Caco-2 (cell line): ENCODE measurements around the gene TMEM266. TPM values are rescaled to one million over a fixed set of nuclear protein-coding genes. Genes with fewer than 3 reads are reported as not detected.

Experiments used
- BruUV-seq: library from RNA; stranded (reverse); fragments of 400-500 nt; replicated peaks from 2 replicates; lab custom pipeline; 2021; lab: Mats Ljungman, UMichigan
- CTCF ChIA-PET: fragments of 300-600 bp; sonication (Branson Sonifier 250); formaldehyde crosslinking; loops from one replicate; lab custom pipeline; 2022; ENCODE audit warnings: antibody characterized with exemption; lab: Charles Lee
- POLR2A ChIA-PET: fragments of 300-600 bp; sonication (Branson Sonifier 250); formaldehyde crosslinking; loops from one replicate; lab custom pipeline; 2022; ENCODE audit warnings: antibody characterized with exemption; lab: Charles Lee
- DNase-seq, 2 experiments: peaks; one replicate each; pipeline versions ENCODE4 v3.0.0 to v3.0.0-alpha.2; 2020 to 2022
- H3K27me3 ChIP-seq: replicated peaks from 2 replicates; pipeline ENCODE4 v1.6.0; 2011; ENCODE audit warnings: low read length; ENCODE audit not compliant: control insufficient read depth, insufficient read depth
- H3K36me3 ChIP-seq: 2 replicates; pipeline ENCODE4 v1.5.1; 2011; ENCODE audit warnings: low read length; ENCODE audit not compliant: control insufficient read depth, insufficient read depth
- H3K4me1 ChIP-seq: fragments of 250-450 bp; sonication (Bioruptor Pico); 2 replicates; pipeline ENCODE4 v1.5.1; 2020; ENCODE audit warnings: mild to moderate bottlenecking
- H3K4me3 ChIP-seq: 2 replicates; pipeline ENCODE4 v1.5.1; 2011; ENCODE audit warnings: low read depth, mild to moderate bottlenecking, control low read depth, low read length
- H3K9me3 ChIP-seq: fragments of 250-450 bp; sonication (Bioruptor Pico); 2 replicates; pipeline ENCODE4 v1.5.1; 2020; ENCODE audit warnings: mild to moderate bottlenecking, moderate library complexity
- H3K27ac Mint-ChIP-seq: one replicate; pipeline ENCODE4 v1.8.0; 2022; ENCODE audit warnings: mixed read lengths; ENCODE audit not compliant: unreplicated experiment
- H3K27me3 Mint-ChIP-seq: one replicate; pipeline ENCODE4 v1.8.0; 2022; ENCODE audit warnings: mixed read lengths; ENCODE audit not compliant: insufficient read depth, unreplicated experiment
- H3K36me3 Mint-ChIP-seq: one replicate; pipeline ENCODE4 v1.8.0; 2022; ENCODE audit warnings: mild to moderate bottlenecking, mixed read lengths; ENCODE audit not compliant: insufficient read depth, unreplicated experiment
- H3K4me1 Mint-ChIP-seq: one replicate; pipeline ENCODE4 v1.8.0; 2022; ENCODE audit warnings: low read depth, mixed read lengths; ENCODE audit not compliant: unreplicated experiment
- H3K4me3 Mint-ChIP-seq: one replicate; pipeline ENCODE4 v1.8.0; 2022; ENCODE audit warnings: mild to moderate bottlenecking, moderate library complexity, mixed read lengths; ENCODE audit not compliant: unreplicated experiment
- H3K9me3 Mint-ChIP-seq: one replicate; pipeline ENCODE4 v1.8.0; 2022; ENCODE audit warnings: mixed read lengths; ENCODE audit not compliant: unreplicated experiment
- intact Hi-C: fragments of 100-400 bp; cut with micrococcal nuclease; formaldehyde crosslinking; loops from one replicate; pipeline ENCODE4 v1.10.0; 2022; ENCODE audit not compliant: unreplicated experiment
- total RNA-seq: library from RNA; stranded (reverse); gene quantifications from 2 replicates; pipeline ENCODE4 v1.2.3, GENCODE V29; 2022
- TF ChIP-seq, protein P1 (sequence below), 2 experiments: fragments of 200-600 bp in 1 of 2; IDR thresholded peaks; 1 replicate in 1 of 2; 2 replicates in 1 of 2; pipeline versions ENCODE4 v1.5.1 to v1.8.0; 2011 to 2022; ENCODE audit warnings: antibody characterized with exemption in 1 of 2, control low read depth in 1 of 2, inconsistent platforms in 1 of 2, low read depth in 1 of 2, low read length in 1 of 2, mild to moderate bottlenecking in 1 of 2, moderate library complexity in 1 of 2; ENCODE audit not compliant: insufficient read depth in 1 of 2, severe bottlenecking in 1 of 2, unreplicated experiment in 1 of 2

TMEM266 gene
- total RNA-seq, 1 experiment from 2014 or later: 0.27 TPM

DNA sequence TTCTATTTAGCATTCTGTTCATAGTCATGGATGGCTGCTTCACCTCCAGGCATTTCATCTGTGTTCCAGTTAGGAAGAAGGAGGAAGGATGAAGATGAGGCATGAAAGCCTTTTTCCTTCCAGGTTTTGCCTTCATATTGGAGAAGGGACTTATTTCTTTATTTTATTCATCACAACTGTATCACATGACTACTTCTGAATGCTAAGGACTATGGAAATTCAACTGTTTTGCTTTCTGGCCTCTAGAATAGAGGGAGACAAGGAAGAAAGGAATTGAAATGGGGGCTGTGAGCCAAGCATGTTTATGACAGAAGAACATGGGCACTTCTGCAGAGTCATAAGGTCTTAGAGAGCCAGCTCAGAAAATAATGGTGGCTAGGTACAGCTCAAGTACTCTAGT is 10.4 kb downstream of the TMEM266 start:
- no peak for DNase-seq
- Mint-ChIP-seq H3K9me3 (no peaks in the 10 kb centered on the region), H3K4me3 (no peak overlapping the region), H3K36me3 (no peaks in the 10 kb centered on the region), H3K27me3 (peaks cover 1% of the 10 kb centered on the region), H3K27ac (no peak overlapping the region), H3K4me1 (no peaks in the 10 kb centered on the region)
- intact Hi-C loops: no loop called here
- CTCF ChIA-PET: no interaction called here
- no peak overlapping the region for H3K4me3 ChIP-seq
- TF ChIP-seq, protein P1, sequence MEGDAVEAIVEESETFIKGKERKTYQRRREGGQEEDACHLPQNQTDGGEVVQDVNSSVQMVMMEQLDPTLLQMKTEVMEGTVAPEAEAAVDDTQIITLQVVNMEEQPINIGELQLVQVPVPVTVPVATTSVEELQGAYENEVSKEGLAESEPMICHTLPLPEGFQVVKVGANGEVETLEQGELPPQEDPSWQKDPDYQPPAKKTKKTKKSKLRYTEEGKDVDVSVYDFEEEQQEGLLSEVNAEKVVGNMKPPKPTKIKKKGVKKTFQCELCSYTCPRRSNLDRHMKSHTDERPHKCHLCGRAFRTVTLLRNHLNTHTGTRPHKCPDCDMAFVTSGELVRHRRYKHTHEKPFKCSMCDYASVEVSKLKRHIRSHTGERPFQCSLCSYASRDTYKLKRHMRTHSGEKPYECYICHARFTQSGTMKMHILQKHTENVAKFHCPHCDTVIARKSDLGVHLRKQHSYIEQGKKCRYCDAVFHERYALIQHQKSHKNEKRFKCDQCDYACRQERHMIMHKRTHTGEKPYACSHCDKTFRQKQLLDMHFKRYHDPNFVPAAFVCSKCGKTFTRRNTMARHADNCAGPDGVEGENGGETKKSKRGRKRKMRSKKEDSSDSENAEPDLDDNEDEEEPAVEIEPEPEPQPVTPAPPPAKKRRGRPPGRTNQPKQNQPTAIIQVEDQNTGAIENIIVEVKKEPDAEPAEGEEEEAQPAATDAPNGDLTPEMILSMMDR (IDR thresholded peaks at IDR 0.05; ENCODE audit: insufficient read depth in 1 of 2, low read depth in 1 of 2, low read length in 1 of 2, severe bottlenecking in 1 of 2, unreplicated experiment in 1 of 2): no peak
- POLR2A ChIA-PET: interaction anchor here (0.5 kb wide), 1 partner anchor 11 kb away, joined by 4 read pairs; no protein-coding TSS in a partner anchor
- BruUV-seq: no TSS peak
- no peaks in the 10 kb centered on the region for H3K36me3 ChIP-seq
- H3K9me3 ChIP-seq: no peaks in the 10 kb centered on the region
- no peaks in the 10 kb centered on the region for H3K27me3 ChIP-seq
- H3K4me1 ChIP-seq: no peaks in the 10 kb centered on the region

DNA sequence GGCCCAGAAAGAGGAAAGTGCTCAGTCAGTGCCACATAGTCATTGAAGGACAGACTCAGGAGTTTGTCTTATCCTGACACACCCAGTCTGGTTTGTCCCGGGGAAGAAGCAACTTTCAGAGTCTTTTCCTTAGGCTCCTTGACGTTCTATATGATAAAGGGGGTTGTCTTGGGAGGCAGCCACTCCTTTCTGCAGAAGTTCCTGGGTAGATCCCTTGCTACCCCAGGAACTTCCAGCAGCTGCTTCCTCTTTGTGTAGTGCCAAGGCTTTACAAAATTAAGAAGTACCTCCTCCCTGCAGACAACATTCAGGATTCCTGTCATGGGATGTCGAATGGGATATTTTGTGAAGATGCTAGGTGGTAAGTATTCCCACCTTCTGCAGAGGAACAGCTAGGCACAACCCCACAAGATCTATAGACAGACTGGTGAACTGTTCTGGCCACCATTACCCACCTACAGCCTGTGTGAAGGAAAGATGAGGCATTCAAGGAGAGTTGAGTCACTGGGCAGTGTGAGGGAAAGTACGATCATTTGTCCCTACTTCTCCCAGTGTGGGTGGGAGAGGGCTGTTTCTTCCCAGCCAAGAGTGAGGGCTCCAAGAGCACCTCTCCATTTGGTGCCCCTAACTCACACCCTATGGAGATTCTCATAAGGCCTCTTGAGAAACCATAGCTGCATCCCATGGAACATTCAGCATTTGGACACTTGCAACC is 11.3 kb downstream of the TMEM266 start:
- Mint-ChIP-seq H3K4me3 (no peak overlapping the region), H3K27me3 (no peaks in the 10 kb centered on the region), H3K9me3 (no peaks in the 10 kb centered on the region), H3K27ac (no peak overlapping the region), H3K4me1 (no peaks in the 10 kb centered on the region), H3K36me3 (no peaks in the 10 kb centered on the region)
- Histone ChIP-seq H3K4me1 (no peaks in the 10 kb centered on the region), H3K4me3 (no peak overlapping the region), H3K27me3 (no peaks in the 10 kb centered on the region), H3K36me3 (no peaks in the 10 kb centered on the region), H3K9me3 (no peaks in the 10 kb centered on the region)
- ChIA-PET POLR2A (no interaction called here), CTCF (no interaction called here)
- TF ChIP-seq, protein P1 (IDR thresholded peaks at IDR 0.05; ENCODE audit: insufficient read depth in 1 of 2, low read depth in 1 of 2, low read length in 1 of 2, severe bottlenecking in 1 of 2, unreplicated experiment in 1 of 2): no peak
- DNase-seq: no peak
- intact Hi-C loops: no loop called here
- BruUV-seq: no TSS peak

GRCh38 chr15:76071806-76072205 is 12.0 kb downstream of the TMEM266 start:
- Histone ChIP-seq H3K4me3 (no peak overlapping the region), H3K9me3 (no peaks in the 10 kb centered on the region), H3K36me3 (no peaks in the 10 kb centered on the region), H3K27me3 (no peaks in the 10 kb centered on the region), H3K4me1 (no peaks in the 10 kb centered on the region)
- CTCF ChIA-PET: no interaction called here
- H3K36me3 Mint-ChIP-seq: no peaks in the 10 kb centered on the region
- POLR2A ChIA-PET: no interaction called here
- no peak overlapping the region for H3K27ac Mint-ChIP-seq
- no peaks in the 10 kb centered on the region for H3K27me3 Mint-ChIP-seq
- BruUV-seq: no TSS peak
- TF ChIP-seq, protein P1 (IDR thresholded peaks at IDR 0.05; ENCODE audit: insufficient read depth in 1 of 2, low read depth in 1 of 2, low read length in 1 of 2, severe bottlenecking in 1 of 2, unreplicated experiment in 1 of 2): no peak
- H3K9me3 Mint-ChIP-seq: no peaks in the 10 kb centered on the region
- H3K4me3 Mint-ChIP-seq: no peak overlapping the region
- no peaks in the 10 kb centered on the region for H3K4me1 Mint-ChIP-seq
- intact Hi-C loops: no loop called here
- DNase-seq: no peak
